UCSD-AML1 (cell line): ENCODE measurements around the gene TMEM63A.
"Not testable (repeated sequence)": the region's sequence is repeated elsewhere in the genome, so short reads cannot be mapped to it uniquely, and the experiment has no call there.

ENCODE experiments used
- DNase-seq: peaks from one replicate; lab custom pipeline; 2025; ENCODE audit not compliant: unreplicated experiment; lab: John Stamatoyannopoulos, UW

Gene TMEM63A

DNA sequence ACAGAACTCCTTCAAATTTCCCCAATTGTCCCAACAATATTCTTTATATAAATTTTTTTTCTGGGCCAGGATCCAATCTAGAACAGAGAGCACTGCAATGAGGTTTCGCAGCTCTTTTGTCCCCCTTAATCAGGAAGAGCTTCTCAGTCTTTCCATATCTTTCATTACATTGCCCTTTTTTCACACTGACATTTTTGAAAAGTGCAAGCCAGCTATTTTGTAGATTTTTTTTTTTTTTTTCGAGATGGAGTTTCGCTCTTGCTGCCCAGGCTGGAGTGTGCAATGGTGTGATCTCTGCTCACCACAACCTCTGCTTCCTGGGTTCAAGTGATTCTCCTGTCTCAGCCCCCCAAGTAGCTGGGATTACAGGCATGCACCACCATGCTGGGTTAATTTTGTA lies 75.4 kb downstream of the TMEM63A start:
- DNase-seq = not testable (repeated sequence)

DNA sequence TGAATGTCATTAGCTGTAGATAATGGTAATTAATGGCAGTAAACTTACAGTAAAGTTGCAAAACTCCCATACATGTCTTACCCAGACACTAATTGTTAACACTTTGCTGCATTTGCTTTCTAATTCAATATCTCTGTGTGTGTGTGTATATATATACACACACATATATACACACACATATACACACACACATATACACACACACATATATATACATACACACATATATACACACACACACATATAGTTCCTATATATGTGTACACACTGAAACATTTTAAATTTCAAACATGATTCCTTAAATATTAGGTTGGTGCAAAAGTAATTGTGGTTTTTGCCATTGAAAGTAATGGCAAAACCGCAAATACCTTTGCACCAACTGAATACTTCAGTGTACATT lies 75.9 kb downstream of the TMEM63A start:
- no peak for DNase-seq

GRCh38 chr1:225801146-225801545 lies 81.0 kb downstream of the TMEM63A start:
- not testable (repeated sequence) for DNase-seq

GRCh38 chr1:225796097-225796496 lies 86.1 kb downstream of the TMEM63A start:
- not testable (repeated sequence) for DNase-seq
